ENCODE data around the gene MYL9. TPM values are rescaled to one million over a fixed set of nuclear protein-coding genes. Genes with fewer than 3 reads are reported as not detected.
A peak's percentile ranks its signal among the peaks of the same experiment; 100 is the strongest.

MYL9 gene
- total RNA-seq, 2 donors from 2014 or later, result 16.9 to 26.7 TPM

DNA sequence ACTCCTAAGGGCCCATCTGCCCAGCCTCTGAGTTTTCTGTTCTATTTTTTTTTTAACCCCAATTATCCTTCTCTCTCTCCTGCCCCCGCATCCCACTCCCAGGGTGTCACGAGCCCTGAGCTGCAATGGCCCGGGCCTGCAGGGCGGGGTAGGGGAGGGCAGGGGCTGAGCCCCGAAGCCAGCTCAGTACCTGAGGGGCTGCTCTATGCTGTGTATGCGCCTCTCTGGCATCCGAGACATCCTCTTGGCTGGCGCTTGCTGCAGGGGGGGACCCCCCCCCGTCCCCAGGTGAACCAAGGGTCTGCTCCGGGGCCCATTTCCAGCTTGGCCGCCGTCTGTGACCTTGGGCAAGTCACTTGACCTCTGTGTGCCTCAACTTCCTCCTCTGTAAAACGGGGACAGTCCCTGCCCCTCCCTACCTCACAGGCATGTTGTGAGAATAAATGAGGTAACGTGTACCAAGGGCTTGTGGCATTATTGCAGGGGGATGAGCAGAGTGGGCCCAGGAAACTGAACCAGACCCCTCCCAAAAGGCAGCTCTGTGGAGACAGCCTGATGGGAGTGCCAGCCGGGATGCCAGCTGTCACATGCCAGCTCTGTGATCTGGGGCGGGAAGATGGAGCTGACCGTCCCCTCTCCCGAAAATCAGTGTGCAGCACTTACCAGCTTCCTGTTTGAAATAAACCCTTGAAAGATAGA is 13.0 kb upstream of the MYL9 start:
- H3K36me3 ChIP-seq (replicated peaks in 1 of 2; ENCODE audit: insufficient read depth in 1 of 2, low read depth in 2 of 2), result peaks cover 0 to 9% of the 10 kb centered on the region in 2 donors

DNA sequence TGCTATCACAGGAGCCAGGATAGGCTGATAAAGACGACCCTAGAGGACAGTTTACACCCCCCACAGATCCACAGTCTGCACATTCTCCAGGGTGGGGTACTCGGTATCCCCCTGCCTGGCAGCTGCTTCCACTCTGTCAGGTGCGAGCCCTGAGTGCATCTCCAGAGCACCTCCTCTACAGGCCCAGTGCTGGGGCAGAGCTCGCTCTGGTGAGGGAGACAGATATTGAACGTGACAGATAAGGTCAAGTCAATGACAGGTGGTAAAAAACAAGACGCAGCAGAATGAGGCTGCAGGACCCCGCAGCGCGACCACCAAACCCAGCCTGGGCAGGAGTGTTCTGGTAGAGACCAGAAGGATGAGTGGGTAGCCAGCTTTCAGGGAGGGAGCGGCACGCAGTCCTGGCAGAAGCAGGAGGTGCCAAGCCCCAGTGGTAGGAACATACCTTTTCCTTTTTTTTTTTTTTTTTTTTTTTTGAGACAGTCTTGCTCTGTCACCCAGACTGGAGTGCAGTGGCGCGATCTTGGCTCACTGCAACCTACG is 12.4 kb upstream of the MYL9 start:
- H3K4me3 ChIP-seq, result no peak overlapping the region
- no peaks in the 10 kb centered on the region for H3K9me3 ChIP-seq
- no peaks in the 10 kb centered on the region for H3K27me3 ChIP-seq
- WGBS, 2 donors, result 87 to 89% methylated on average over 14 of the region's 14 CpGs
- intact Hi-C loops (cut with DNase I), result no loop called here
- DNase-seq (no peak), ATAC-seq (no peak)
- TF ChIP-seq, protein P1, sequence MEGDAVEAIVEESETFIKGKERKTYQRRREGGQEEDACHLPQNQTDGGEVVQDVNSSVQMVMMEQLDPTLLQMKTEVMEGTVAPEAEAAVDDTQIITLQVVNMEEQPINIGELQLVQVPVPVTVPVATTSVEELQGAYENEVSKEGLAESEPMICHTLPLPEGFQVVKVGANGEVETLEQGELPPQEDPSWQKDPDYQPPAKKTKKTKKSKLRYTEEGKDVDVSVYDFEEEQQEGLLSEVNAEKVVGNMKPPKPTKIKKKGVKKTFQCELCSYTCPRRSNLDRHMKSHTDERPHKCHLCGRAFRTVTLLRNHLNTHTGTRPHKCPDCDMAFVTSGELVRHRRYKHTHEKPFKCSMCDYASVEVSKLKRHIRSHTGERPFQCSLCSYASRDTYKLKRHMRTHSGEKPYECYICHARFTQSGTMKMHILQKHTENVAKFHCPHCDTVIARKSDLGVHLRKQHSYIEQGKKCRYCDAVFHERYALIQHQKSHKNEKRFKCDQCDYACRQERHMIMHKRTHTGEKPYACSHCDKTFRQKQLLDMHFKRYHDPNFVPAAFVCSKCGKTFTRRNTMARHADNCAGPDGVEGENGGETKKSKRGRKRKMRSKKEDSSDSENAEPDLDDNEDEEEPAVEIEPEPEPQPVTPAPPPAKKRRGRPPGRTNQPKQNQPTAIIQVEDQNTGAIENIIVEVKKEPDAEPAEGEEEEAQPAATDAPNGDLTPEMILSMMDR (IDR thresholded peaks at IDR 0.05), result no peak
- no peak for TF ChIP-seq POLR2A (IDR thresholded peaks at IDR 0.05)
- no peaks in the 10 kb centered on the region for H3K4me1 ChIP-seq
- H3K36me3 ChIP-seq (replicated peaks in 1 of 2; ENCODE audit: insufficient read depth in 1 of 2, low read depth in 2 of 2), result peaks cover 0 to 9% of the 10 kb centered on the region in 2 donors
- no peak overlapping the region for H3K27ac ChIP-seq

More for the DNA sequence above, 13.0 kb upstream of the MYL9 start:
- intact Hi-C loops (cut with DNase I), result no loop called here
- no peak for ATAC-seq
- Histone ChIP-seq H3K4me3 (no peak overlapping the region), H3K9me3 (no peaks in the 10 kb centered on the region), H3K27me3 (no peaks in the 10 kb centered on the region), H3K4me1 (no peaks in the 10 kb centered on the region), H3K27ac (no peak overlapping the region)
- 90 to 92% methylated on average over 12 to 17 of the region's 18 CpGs for WGBS, 2 donors
- no peak for DNase-seq
- TF ChIP-seq, protein P1 (IDR thresholded peaks at IDR 0.05), result no peak
- no peak for TF ChIP-seq POLR2A (IDR thresholded peaks at IDR 0.05)

DNA sequence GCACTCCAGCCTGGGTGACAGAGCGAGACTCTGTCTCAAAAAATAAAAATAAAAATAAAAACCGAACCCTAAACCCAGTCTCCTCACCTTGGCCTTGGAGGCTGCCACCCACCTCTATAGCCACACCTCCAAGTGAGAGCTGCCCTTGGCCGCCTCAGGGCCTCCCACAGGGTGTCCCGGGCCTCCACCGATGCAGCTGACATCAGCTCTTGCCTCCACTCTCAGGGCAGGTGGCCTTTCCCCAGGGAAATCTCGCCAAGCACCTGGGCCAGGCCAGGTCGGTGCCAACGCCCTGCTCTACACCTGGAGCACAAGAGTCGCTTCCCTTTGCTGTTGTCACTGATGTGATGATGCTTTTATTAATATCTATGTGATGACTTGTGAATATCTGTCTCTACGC is 8.9 kb upstream of the MYL9 start:
- 45 to 55% methylated on average over 9 to 10 of the region's 10 CpGs for WGBS, 2 donors
- intact Hi-C loops (cut with DNase I), result no loop called here

DNA sequence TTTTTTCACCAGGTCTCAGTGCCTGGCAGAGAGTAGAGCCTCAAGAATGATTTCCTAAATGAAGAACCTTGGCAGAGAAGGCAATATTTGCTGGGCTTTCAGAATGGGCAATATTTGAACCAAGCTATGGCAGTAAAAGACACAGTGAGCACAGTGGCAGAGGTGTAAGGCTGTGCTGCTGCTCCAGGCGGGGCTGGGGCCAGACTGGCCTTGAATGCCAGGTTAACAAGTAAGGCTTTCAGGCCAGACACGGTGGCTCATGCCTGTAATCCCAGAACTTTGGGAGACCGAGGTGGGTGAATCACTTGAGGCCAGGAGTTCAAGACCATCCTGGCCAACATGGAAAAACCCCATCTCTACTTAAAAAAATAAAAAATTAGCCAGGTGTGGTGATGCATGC is 8.5 kb upstream of the MYL9 start:
- DNase-seq, result peak in 1 of 4 donors; percentile 35
- ATAC-seq, result peak; percentile 13
- Histone ChIP-seq H3K4me3 (no peak overlapping the region), H3K9me3 (no peaks in the 10 kb centered on the region), H3K27me3 (no peaks in the 10 kb centered on the region), H3K27ac (peak overlapping the region in 3 of 4 donors; percentile 18 to 62 (median 45)), H3K4me1 (no peaks in the 10 kb centered on the region), H3K36me3 (replicated peaks in 1 of 2; ENCODE audit: insufficient read depth in 1 of 2, low read depth in 2 of 2) (no peaks in the 10 kb centered on the region)
- TF ChIP-seq POLR2A (IDR thresholded peaks at IDR 0.05), result no peak
- TF ChIP-seq, protein P1 (IDR thresholded peaks at IDR 0.05), result no peak
- intact Hi-C loops (cut with DNase I), result no loop called here
- WGBS, 2 donors, result 41 to 58% methylated on average over 3 of the region's 3 CpGs

More for the DNA sequence above, 8.9 kb upstream of the MYL9 start:
- TF ChIP-seq POLR2A (IDR thresholded peaks at IDR 0.05), result no peak
- TF ChIP-seq, protein P1 (IDR thresholded peaks at IDR 0.05), result no peak
- H3K36me3 ChIP-seq (replicated peaks in 1 of 2; ENCODE audit: insufficient read depth in 1 of 2, low read depth in 2 of 2), result no peaks in the 10 kb centered on the region
- H3K4me3 ChIP-seq, result no peak overlapping the region
- H3K27me3 ChIP-seq, result no peaks in the 10 kb centered on the region
- peak overlapping the region in 2 of 4 donors; percentile 18 to 62 for H3K27ac ChIP-seq
- no peaks in the 10 kb centered on the region for H3K4me1 ChIP-seq
- peak; percentile 59 to 86 (median 75) for DNase-seq
- peak; percentile 54 for ATAC-seq
- H3K9me3 ChIP-seq, result no peaks in the 10 kb centered on the region

Data from body of pancreas (tissue), 4 donors.